AG04450 (cell line): ENCODE results near the gene SMIM29. TPM values are rescaled to one million over a fixed set of nuclear protein-coding genes. Genes with fewer than 3 reads are reported as not detected.

Experiments used
- CTCF ChIA-PET: fragments of 300-600, 350-600 bp; formaldehyde crosslinking; extraction: SDS; loops from one replicate; lab custom pipeline; 2022; ENCODE audit warnings: antibody characterized with exemption, inconsistent platforms; lab: Charles Lee
- POLR2A ChIA-PET: fragments of 350-600 bp; formaldehyde crosslinking; extraction: SDS; loops from one replicate; lab custom pipeline; 2021; ENCODE audit warnings: antibody characterized with exemption, inconsistent platforms; lab: Yijun Ruan, JAX
- DNase-seq: peaks from one replicate; pipeline ENCODE4 v3.0.0-alpha.2; 2011; ENCODE audit warnings: low read depth, low spot score
- H3K27ac ChIP-seq: one replicate; pipeline ENCODE4 v1.5.1; 2012; ENCODE audit warnings: low read depth, low read length, control low read depth
- H3K27me3 ChIP-seq: one replicate; pipeline ENCODE4 v1.6.0; 2012; ENCODE audit warnings: low read length; ENCODE audit not compliant: control insufficient read depth, insufficient read depth
- H3K4me3 ChIP-seq: 2 replicates; pipeline ENCODE4 v1.5.1; 2011; ENCODE audit warnings: mild to moderate bottlenecking, low read depth, low read length, control low read depth
- H3K9me3 ChIP-seq: 2 replicates; pipeline ENCODE4 v1.5.1; 2012; ENCODE audit warnings: low read length; ENCODE audit not compliant: control insufficient read depth, insufficient read depth
- polyA plus RNA-seq: library from polyadenylated mRNA; depleted of rRNA; stranded (reverse); fragments of >200 nt; gene quantifications from 2 replicates; pipeline ENCODE4 v1.2.3, GENCODE V29; 2011
- TF ChIP-seq, protein P1 (sequence below): IDR thresholded peaks from 2 replicates; pipeline ENCODE4 v1.5.1; 2011; ENCODE audit warnings: low read depth, low read length, control low read depth, inconsistent platforms

The SMIM29 gene
- polyA plus RNA-seq, 1 experiment, result 11.3 TPM

DNA sequence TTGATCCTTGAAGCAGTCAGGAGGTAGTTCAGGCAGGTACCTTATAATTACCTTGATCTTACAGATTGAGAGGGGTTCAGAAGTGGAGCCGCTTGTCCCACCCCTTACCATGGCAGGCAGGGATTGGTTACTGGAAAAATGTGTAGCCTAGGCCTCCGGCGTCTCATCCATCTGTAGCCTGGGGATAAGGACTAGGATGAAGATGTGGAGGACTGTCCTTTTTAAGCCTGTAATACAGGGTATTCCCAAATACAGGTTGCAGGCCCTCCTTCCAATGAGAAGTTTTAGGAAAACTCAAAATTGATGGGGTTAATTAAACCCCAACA lies 9.3 kb downstream of the SMIM29 start:
- ChIA-PET CTCF (interaction anchor here (0.9 kb wide), 1 partner anchor 10 kb away, joined by 3 read pairs; the partner anchor contains the start of gene SMIM29), POLR2A (no interaction called here)
- Histone ChIP-seq H3K27ac (peak overlapping the region; percentile 39), H3K9me3 (no peaks in the 10 kb centered on the region; the same call in 1 of the 2 replicates), H3K27me3 (no peaks in the 10 kb centered on the region), H3K4me3 (peak overlapping the region; percentile 73)
- DNase-seq, result no peak
- TF ChIP-seq, protein P1, sequence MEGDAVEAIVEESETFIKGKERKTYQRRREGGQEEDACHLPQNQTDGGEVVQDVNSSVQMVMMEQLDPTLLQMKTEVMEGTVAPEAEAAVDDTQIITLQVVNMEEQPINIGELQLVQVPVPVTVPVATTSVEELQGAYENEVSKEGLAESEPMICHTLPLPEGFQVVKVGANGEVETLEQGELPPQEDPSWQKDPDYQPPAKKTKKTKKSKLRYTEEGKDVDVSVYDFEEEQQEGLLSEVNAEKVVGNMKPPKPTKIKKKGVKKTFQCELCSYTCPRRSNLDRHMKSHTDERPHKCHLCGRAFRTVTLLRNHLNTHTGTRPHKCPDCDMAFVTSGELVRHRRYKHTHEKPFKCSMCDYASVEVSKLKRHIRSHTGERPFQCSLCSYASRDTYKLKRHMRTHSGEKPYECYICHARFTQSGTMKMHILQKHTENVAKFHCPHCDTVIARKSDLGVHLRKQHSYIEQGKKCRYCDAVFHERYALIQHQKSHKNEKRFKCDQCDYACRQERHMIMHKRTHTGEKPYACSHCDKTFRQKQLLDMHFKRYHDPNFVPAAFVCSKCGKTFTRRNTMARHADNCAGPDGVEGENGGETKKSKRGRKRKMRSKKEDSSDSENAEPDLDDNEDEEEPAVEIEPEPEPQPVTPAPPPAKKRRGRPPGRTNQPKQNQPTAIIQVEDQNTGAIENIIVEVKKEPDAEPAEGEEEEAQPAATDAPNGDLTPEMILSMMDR, result no peak

- TF ChIP-seq, protein P1, result no peak
- POLR2A ChIA-PET, result no interaction called here
- H3K27me3 ChIP-seq, result no peaks in the 10 kb centered on the region
- H3K27ac ChIP-seq, result peak overlapping the region; percentile 57
- no peaks in the 10 kb centered on the region; the same call in 1 of the 2 replicates for H3K9me3 ChIP-seq
- peak overlapping the region; percentile 73 for H3K4me3 ChIP-seq
- CTCF ChIA-PET, result no interaction called here
- DNase-seq, result no peak
Measured at GRCh38 chr6:34238585-34239499, 10.0 kb downstream of the SMIM29 start.

DNA sequence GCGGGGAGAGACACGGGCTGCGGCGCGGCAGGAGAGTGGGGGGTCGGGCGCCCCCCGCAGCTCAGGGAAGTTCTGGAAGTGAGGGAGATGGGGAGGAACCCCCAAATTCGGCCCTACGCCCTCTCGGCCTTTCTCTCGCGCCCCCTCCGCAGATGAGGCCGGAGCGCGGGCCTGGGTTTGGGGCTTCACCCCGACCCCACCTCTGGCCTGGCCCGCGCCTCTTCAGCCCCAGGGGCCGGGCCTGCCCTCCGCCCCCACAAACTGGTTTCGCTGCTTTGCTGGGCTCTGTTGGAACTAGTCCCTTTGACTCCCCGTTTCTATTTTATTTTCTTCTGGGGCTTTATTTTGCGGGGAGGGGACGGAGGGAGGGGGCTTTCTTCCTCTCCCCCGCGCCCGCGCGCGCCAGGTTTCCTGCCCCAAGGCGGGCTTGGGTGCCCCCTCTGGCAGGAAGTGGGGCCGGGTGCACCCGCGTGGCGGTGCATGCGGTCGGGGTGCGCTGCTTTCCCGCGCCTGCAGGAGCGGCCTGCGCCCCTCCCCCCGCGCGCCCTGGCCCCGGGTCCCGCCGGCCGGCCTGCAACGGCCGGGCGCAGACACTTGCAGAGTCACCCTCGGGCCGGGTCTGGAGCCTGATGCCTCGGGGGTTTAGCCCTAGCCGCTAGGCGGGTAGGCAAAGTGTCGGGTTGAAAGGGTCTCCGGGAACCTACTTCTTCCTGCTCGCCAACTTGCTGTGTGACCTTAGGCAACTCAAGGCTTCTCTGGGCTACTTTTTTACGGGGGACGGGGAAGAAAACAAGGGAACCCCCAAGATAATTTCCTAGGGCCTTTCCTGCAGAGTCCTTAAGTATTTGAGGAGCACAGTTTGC lies 10.9 kb downstream of the SMIM29 start:
- POLR2A ChIA-PET, result interaction anchor here (1.0 to 1.7 kb wide), 2 partner anchors 14 to 178 kb away, joined by 4 to 9 read pairs; no protein-coding TSS in a partner anchor
- no peak for DNase-seq
- Histone ChIP-seq H3K4me3 (peak overlapping the region; percentile 73), H3K9me3 (no peaks in the 10 kb centered on the region; the same call in 1 of the 2 replicates), H3K27ac (peak overlapping the region; percentile 57), H3K27me3 (no peaks in the 10 kb centered on the region)
- TF ChIP-seq, protein P1, result peak; percentile 42
- CTCF ChIA-PET, result no interaction called here

- Histone ChIP-seq H3K27me3 (no peaks in the 10 kb centered on the region), H3K4me3 (peak overlapping the region; percentile 73), H3K9me3 (no peaks in the 10 kb centered on the region; the same call in 1 of the 2 replicates), H3K27ac (peak overlapping the region; percentile 31)
- no peak for DNase-seq
- TF ChIP-seq, protein P1, result no peak
- POLR2A ChIA-PET, result interaction anchor here (0.5 to 1.7 kb wide), 11 partner anchors 7 to 189 kb away, joined by 3 to 9 read pairs (median 4); partner anchors contain the start of gene SMIM29
- CTCF ChIA-PET, result interaction anchor here (0.6 to 0.7 kb wide), 2 partner anchors 31 to 68 kb away, joined by 5 to 8 read pairs; no protein-coding TSS in a partner anchor
Measured at GRCh38 chr6:34237316-34237721, 11.5 kb downstream of the SMIM29 start.
